Glomerular endothelial cell (primary cell): ENCODE results near the gene SLC25A45. TPM values are rescaled to one million over a fixed set of nuclear protein-coding genes. Genes with fewer than 3 reads are reported as not detected.

Experiments
- DNase-seq: peaks from one replicate; pipeline ENCODE4 v3.0.0-alpha.2; 2011; ENCODE audit warnings: low read depth, low spot score; ENCODE audit errors: extremely low read depth
- total RNA-seq: library from RNA; depleted of rRNA; stranded (reverse); fragments of >200 nt; gene quantifications from 2 replicates; pipeline ENCODE4 v1.2.3, GENCODE V29; 2015

The SLC25A45 gene
- total RNA-seq, 1 donor from 2014 or later, result 2.0 TPM

DNA sequence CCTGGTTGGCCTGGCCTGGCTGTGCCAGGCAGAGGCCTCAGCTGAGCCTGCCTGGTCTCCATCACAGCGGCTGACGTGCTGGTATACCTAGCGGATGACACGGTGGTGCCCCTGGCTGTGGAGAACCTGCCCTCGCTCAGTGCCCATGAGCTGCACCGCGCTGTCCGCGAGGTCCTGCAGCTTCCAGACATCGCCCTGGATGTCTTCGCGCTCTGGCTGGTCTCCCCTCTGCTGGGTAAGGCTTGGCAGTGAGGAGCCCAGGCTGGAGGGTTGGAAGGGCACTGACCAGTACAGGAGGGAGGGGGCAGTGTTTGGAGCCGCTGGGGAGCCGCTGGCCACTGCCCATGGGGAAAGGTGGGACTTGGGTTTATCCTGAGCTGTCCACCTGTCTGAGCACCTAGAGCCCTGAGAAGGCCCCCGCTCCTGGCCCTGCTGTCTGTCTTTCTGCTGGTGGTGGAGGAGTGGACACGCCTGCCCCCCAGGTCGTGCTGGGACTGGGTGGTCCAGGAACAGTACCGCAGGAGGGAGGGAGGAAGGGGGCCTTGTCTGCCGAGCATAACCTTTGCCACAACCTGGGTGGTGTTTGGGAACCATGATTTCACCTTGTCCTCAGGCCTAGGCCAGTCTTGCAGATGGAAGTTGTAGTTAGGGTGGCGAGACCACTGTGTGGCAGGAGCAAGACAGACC is 7.0 kb upstream of the SLC25A45 start:
- DNase-seq, result no peak

DNA sequence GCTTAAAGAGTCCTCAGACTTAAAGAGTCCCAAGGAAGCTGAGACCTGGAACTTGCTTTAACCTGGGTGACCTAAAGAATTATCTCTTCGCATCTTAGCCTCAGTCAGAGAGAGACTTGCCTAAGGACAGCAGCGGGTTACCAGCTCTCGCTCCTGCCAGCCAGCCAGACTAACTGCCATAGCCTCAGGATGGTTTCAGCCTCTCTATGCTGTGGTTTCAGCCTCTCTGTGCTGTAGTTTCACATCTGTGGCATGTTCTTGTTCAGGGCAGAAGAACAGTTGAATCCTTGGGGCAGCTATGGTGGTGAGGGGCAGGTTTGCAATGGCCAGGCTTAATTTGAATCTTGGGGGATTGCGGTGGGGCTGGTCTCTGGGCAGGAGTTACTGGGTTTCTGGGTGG is 6.3 kb upstream of the SLC25A45 start:
- DNase-seq, result no peak

DNA sequence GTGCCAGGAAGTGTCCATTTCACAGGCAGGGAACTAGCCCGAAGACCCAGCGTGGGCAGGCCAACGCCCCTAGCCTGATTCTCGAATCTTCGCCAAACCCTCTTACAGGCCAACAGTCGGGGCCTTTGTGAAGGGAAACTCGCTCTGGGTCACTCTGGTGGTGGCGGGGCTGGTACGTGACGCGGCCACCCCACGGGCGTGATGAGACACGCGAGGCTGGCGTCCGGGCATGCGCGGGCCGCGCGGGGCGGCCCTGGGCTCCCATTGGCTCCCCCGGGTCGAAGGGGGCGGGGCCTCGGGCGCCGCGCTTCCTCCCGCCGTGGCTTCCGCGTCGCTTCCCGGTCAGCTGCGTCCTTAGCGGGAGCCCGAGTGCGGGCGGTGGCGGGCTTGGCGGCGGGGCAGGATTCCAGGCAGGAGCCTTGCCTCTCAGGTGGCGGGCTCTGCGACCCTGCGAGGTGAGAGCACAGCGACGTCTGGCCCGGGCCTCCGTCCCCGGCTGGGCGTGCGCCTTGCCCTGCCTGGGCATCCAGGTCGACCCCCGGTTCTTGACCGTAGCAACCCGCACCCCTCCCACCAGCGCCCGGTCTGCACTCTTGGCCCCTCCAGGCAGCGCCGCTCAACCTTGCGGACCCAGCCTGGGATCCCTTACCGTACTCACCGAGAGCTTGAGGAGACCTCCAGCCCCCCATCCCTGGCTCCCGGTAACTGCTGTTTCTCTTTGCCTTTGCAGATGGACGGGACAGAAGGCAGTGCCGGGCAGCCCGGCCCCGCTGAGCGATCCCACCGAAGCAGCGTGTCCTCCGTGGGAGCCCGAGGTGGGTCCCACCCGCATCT is 4.1 kb upstream of the SLC25A45 start, which contains the start of gene FRMD8:
FRMD8 (plus strand) TSS at position 331 of the 834 bp plus-strand sequence; CDS start at position 731, 400 bp downstream.
- no peak for DNase-seq

DNA sequence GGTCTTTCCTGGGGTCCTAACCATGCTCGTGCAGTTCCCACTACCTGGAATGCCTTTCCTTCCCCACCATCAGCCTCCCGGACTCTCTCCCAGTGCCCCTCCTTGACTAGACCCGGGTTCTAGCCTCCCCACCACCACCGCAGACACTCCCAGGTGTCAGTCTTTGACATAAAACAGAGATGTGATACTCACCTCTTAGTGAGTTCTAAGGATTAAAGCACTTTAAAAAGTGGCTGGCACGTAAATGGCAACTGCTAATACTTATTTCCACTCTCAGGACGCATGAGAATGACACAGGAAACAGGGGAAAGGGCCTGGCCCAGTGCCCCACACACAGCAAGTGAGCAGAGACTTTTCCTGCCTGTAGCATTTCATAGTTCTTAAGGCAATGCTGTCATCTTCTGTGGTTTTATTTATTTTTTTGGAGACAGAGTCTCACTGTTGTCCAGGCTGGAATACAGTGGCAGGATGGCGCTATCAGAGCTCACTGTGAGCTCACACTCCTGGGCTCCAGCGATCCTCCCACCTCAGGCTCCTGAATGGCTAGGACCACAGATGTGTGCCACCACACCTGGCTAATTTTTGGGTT is 1.9 kb upstream of the SLC25A45 start:
- no peak for DNase-seq

DNA sequence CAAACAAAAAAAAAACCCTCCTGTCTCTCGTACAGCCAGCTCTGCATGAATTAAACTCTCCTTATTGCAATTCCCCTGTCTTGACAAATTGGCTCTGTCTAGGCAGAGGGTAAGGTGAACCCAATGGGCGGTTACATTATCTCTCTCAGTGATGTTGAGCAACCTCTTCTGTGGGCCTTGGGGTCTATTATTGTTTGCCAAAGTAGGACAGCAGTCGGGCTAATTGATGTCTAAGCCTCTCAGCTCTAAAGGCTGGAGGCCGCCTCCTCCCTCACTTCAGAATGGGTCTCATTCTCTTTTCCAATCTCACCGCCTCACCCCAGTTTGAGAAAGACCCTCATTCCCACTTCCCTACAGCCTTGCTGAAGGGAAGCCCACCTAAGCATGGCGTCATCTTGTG is 1.3 kb upstream of the SLC25A45 start:
- DNase-seq, result no peak

DNA sequence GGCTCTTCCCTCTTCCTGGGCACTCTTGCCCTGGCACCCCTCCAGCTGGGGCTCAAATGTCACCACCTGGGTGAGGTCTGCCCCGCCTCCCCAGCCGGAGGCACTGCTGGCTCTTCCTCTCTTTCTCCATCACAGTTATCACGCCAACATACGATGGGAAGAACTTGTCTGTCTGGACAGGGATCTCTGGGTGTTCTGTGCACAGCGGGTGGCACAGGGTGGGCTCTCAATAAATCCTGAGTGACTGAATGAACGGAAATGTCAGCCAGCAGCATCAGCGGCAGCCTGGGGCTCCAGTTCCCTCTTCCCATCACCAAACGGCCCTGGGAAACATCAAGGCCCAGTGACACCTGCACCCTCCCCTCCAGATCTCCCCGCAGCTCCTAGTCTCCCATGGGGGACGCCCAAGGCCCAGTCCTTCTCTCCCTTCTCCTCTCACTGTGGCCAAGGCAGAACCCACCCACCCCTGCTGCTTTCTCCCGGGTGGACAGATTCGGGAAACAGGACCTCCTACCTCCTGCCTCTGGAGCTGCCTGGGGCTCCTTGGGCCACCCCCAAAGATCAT is 440 bp upstream of the SLC25A45 start:
- no peak for DNase-seq

DNA sequence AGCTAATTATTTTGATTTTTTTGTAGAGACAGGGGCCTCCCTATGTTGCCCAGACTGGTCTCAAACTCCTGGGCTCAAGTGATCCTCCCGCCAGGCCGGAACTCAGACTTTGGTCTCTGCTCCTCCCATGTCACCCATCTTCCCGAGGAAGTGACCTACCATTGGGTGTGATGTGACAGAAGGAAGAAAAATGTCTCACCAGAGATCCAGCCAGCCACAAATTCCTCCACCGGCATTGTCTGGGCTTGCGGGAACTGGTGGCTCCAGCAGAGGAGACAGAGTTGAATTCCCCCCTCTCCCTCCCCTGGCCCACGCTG is 772 bp downstream of the SLC25A45 start:
- DNase-seq, result no peak

DNA sequence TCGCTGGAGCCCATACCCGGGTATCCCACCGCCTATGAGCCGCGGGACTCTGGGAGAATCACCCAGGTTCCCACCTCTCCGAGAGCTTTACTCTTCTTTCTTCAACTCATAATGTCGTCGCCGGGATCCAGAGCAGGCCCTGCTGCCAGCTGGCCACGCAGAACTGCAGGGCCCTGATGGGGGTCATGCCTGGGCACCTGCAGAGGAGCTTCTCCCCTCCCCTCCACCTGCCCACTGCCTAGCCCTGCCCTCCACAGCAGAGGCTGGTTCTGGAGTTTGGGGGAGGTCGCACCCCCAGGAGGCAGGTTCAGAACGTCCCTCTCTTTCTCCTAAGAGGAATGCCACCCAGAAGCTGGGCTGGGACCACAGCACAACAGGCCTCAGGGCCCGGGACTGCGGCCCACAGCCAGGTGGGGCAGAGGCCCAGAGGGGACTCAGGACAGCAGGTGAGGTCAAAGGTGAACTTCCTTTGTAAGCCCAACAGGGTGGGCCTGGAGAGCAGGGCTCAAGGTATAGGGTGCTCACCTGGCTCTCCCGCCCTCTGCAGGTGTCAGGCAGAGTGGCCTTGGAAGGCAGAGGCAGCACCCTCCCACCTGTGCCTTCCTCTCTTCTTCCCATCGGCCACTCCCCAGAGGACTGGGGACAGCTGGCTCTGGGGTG is 1.9 kb downstream of the SLC25A45 start:
- DNase-seq, result no peak

DNA sequence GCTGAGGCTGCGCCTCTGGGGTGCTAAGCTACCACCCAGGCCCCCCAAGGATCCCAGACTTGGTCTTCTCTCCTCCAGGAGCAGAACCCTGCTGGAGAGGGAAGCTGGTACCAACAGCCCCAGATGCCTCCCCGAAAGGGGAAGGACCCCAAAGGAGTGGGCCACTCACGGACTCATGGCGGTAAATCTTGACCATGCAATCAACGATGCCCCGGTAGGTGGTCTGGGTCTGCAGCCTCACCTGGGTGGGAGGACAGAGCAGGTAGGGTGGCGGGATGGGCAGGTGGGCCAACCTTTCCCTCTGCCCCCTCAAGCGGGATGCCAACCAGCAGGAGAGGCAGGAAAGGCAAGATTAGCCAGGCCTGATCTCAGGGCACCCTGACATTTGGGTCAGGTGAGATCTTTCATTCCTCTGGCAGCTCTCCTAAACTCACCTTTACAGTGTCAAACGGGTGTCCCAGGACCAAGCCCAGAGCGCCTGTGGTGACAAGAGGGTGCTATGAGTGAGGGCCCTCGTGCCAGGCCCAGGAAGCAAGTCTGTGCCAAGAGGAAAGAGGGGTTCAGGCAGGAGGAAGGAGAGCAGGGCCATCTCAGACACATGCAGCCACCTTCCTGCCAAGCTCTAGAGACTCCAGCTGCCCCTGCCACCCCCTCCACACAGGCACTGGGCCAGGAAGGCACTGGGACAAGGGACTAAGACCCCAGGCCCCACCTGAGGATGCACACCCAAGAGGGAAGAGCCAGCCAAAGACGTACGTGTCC is 2.6 kb downstream of the SLC25A45 start:
- no peak for DNase-seq

DNA sequence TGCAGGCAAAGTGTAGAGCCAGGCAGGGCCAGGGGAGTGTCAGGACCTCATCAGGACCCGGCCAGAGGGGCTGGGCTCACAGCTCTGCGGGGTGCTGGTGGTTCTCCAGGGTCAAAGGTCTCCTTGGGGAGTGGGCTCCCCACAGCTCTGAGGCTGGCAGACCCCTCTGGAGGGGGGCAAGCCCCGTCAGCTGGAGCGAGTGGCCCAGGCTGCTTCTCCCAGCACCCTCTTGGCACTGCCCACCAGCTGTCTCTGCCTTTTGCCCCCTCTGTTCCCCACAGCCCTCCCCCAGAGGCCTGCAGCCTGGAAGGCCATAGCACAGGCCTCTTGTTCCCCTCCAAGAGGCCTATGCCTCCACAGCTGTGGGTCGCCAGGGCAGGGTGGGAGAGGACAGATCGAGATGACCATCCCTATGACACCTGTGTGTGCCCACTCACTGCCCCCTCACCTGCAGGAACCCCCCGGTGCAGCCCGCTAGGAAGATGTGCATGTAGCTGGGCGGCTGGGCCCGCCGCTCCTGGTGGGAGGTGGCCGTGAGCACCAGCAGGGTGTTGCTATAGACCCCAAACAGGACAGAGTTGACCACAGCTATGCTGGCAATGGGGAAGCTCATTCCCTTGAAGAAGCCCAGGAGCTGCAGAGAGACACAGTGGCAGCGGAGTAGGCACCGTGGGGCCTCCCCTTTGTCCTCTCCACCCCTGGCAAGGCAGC is 3.4 kb downstream of the SLC25A45 start:
- DNase-seq, result no peak

DNA sequence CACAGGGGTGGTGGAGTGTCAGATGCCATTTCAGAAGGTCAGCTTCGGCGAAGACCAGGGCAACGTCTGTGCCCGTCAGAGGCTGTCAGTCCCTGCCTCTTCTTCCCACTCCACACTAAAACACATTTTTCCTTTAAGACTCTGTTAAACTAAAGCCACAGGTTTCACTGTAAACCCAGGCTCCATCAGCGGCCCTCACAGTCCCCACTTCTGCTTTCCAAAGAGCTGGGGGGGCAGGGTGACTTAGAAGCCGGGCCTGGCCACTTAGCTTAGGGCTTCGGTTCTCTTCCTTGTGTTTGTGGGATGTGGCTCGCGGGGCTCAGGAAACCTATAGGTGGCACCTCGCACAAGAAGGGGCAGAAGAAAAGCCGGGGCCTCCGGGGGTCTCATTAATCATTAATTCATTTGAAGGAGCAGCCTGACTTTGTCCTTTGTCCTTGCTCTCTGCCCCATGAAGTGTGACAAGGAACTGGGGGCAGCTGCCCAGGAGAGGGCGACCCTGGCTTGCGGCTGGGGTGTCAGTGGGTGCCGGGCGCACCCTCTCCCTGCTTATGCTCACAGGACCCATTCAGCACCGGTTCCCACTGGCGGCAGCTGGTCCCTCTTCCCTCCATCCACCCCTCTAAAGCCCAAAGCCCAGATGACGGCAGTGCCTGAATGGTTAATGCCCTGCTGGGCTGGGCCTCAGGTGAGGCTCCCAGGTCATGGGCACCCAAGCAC is 4.1 kb downstream of the SLC25A45 start:
- no peak for DNase-seq

DNA sequence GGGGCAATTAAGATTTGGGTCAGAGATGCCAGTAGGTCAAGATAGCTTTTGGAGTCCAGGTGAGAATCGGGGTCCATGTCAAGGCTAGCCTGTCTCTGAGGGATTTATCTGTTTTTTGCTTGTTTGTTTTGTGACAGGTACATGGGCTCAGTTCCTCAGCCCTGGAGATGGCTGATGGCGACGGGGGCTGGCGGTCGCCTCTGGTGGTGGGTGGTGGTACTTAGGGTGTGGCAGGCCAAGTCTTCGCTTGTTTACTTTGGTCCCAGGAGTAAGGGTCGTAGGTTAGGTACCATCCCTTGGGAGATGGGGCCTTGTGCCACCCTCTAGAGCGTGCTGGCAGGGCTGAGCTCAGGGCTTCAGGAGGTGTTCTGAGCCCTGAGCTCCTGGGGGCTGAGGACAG is 4.7 kb downstream of the SLC25A45 start:
- no peak for DNase-seq

DNA sequence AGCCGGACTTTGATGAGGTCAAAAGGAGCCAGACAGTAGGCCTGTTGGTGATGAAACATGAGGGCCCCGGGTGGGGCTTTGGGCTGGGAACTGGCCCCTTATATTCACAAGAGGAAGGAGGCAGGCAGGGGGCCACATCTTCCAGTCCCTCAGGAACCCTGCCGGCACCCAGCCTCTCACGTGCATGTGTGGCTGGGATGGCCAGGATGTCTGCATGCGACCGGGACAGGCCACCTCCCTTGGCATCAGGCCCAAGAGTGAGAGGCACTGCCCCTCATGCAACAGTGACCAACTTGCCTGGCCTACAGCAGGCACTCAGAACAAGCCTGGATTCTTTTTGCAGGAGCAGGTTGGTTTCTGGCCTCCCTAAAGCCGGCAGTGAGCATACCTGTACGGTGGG is 5.4 kb downstream of the SLC25A45 start:
- DNase-seq, result no peak

DNA sequence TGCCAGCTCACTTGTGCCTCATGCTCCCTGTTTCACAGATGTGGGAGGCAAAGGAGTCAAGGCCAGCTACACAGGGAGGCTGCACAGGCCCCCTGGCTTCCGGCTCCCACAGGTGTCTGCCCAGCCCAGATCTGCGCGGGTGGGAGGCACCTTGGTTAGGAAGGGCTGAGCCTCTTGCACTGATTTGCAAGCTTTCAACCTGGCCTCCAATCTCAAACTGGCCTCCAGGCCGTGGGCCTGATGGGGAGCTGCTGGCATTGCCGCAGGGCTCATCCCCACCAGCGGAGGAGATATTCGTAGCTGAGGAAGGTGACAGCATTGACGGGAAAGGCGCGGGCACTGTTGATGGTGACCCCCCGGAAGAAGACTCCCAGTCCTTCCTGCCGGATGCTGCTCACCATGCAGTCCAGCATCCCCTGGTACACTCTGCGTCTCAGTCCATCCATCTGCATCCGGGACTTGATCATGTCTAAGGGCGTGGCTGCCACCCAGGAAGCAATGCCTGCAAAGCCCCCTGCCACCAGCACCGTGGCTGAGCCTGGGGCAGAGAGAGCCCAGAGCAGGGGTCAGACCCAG is 6.2 kb downstream of the SLC25A45 start:
- DNase-seq, result no peak

DNA sequence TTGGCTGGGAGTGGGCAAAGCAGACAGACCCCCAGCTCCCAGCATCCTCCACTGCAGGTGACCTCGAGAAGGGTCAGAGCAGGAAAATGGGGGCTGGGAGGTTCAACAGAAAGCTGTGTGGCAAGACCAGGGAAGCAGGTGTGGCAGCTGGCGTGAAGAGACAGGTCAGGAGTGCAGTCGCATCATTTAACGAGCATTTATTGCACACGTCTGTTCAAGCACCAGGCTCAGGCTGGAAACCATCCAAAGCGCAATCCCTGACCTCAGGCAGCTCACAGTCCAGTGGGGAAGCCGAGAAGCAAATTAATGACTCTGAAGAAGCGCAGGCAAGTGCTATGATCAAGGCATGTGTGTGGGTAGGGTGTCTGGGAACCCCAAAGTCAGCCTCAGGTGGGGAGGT is 7.4 kb downstream of the SLC25A45 start:
- DNase-seq, result no peak

DNA sequence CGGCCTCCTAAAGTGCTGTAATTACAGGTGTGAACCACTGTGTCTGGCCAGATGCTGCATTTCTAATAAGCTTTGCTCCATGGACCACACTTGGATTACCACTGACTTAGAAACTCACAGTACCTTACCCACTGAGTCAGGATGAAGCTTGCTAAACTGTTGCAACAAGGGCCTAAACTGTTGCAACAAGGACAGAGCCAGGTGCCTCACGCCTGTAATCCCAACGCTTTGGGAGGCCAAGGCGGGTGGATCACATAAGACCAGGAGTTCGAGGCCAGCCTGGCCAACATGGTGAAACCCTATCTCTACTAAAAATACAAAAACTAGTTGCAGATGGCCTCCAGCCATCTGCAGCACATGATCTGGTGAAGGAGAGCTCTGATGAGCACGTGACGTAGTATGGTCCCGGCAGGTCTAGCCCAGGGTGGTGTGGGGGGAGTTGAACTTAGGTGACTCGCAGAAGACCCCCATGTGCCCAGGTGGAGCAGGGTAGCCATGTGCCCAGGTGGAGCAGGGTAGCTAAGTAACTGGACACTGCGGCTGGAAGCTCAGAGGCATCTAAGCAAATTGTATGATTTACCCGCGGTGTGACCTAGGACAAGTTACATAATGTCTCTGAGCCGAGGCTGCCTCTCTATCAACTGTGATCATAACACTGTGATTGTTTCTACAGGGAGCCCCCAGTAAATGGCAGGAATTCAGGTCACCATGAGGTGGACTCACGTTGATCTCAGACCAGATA is 8.4 kb downstream of the SLC25A45 start:
- DNase-seq, result no peak

DNA sequence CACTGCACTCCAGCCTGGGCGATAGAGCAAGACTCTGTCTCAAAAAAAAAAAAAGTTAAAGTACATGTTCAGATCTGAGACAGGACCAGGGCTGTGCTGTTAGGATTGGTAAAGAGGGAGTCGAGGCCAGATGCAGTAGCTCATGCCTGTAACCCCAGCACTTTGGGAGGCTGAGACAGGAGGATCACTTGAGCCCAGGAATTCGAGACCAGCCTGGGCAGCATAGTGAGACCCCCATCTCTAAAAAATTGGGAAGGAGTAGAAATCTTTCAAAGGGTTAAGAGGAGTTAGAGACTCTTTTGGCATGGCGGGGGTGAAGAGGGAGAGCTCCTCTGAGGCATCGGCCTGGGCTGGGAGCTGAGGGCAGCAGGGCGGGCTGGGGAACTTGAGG is 11.8 kb downstream of the SLC25A45 start:
- DNase-seq, result no peak

DNA sequence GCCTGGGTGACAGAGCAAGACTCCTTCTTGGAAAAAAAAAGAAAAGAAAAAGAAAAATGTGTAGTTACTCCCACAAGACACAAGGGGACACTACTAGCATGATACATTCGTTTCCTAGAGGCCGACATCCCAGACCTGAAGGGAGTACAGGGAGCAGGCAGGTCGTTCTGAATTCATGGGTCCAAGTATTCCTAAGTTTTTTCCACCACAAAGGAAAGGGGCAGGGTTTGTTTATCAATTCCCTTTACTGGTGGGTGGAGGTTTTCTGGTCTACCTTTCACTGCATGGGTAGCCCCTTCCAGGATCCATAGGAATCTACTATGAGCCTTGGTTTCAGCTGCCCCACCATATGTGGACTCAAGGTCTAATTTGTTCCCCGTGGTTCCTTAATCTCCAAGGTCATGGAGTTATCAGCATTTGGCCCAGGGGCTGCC is 16.1 kb downstream of the SLC25A45 start:
- no peak for DNase-seq
